Activated naive CD4-positive, alpha-beta T cell treated with anti-CD3 and anti-CD28 coated beads for 36 hours (primary cell): ENCODE results near the gene KRT7. TPM values are rescaled to one million over a fixed set of nuclear protein-coding genes. Genes with fewer than 3 reads are reported as not detected.

Source experiments
- CTCF ChIA-PET: fragments of 350-600 bp; sonication (Branson Sonifier 250); formaldehyde crosslinking; loops from one replicate; lab custom pipeline; 2021; ENCODE audit warnings: antibody characterized with exemption; lab: Charles Lee
- DNase-seq: peaks from one replicate; pipeline ENCODE4 v3.0.0-alpha.2; 2020
- H3K27ac Mint-ChIP-seq: one replicate; pipeline ENCODE4 v1.8.0; 2021; ENCODE audit warnings: mild to moderate bottlenecking, mixed read lengths
- H3K27me3 Mint-ChIP-seq: one replicate; pipeline ENCODE4 v1.8.0; 2021; ENCODE audit warnings: low read depth, mixed read lengths
- H3K36me3 Mint-ChIP-seq: one replicate; pipeline ENCODE4 v1.8.0; 2021; ENCODE audit warnings: low read depth, mixed read lengths
- H3K4me1 Mint-ChIP-seq: one replicate; pipeline ENCODE4 v1.8.0; 2021; ENCODE audit warnings: low read depth, mixed read lengths
- H3K4me3 Mint-ChIP-seq: one replicate; pipeline ENCODE4 v1.8.0; 2021; ENCODE audit warnings: mild to moderate bottlenecking, moderate library complexity, mixed read lengths
- H3K9me3 Mint-ChIP-seq: one replicate; pipeline ENCODE4 v1.8.0; 2021; ENCODE audit warnings: mixed read lengths
- intact Hi-C: fragments of 100-400 bp; cut with micrococcal nuclease; formaldehyde crosslinking; loops from one replicate; pipeline ENCODE4 v1.15.1; 2023
- total RNA-seq, 2 experiments: library from RNA; stranded (reverse); gene quantifications; one replicate each; pipeline ENCODE4 v1.2.3, GENCODE V29; 2021

The KRT7 gene
- 1 to 10 TPM; 1.9 to 3.4 TPM for total RNA-seq

GRCh38 chr12:52232674-52233461 lies at the start of gene KRT7:
Gene KRT7, plus strand, starts transcription at chr12:52233243. Its CDS starts 54 bp downstream, at chr12:52233297.
- Mint-ChIP-seq H3K9me3 (no peaks in the 10 kb centered on the region), H3K36me3 (no peaks in the 10 kb centered on the region), H3K27me3 (peaks cover 40% of the 10 kb centered on the region), H3K4me1 (no peaks in the 10 kb centered on the region), H3K27ac (no peak within 1 kb of the TSS), H3K4me3 (no peak within 1 kb of the TSS)
- CTCF ChIA-PET: no interaction called here
- intact Hi-C loops: no loop called here
- DNase-seq: no peak

DNA sequence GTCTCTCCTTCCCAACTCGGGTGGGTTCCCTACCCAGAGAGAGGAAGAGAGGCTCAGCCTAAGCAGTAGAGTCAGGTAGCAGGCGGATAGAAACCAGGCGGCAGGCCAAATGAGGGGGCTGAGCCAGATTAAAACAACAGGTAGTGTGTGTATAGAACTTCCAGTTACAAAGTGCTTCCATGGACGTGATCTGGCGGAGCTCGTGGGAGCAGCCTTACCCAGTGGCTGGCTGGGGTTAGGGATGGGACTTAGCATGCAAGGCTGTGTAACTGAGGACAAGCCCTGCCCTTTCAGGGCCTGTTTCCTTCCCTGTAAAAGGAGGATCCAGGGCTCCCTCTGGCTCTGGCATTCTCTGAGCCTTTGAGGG lies 49.5 kb upstream of the KRT7 start:
- no peak overlapping the region for H3K27ac Mint-ChIP-seq
- H3K27me3 Mint-ChIP-seq: no peaks in the 10 kb centered on the region
- no peaks in the 10 kb centered on the region for H3K4me1 Mint-ChIP-seq
- no peaks in the 10 kb centered on the region for H3K9me3 Mint-ChIP-seq
- no peak overlapping the region for H3K4me3 Mint-ChIP-seq
- no peaks in the 10 kb centered on the region for H3K36me3 Mint-ChIP-seq
- CTCF ChIA-PET: no interaction called here
- intact Hi-C loops: no loop called here
- DNase-seq: no peak

- H3K27ac Mint-ChIP-seq: no peak overlapping the region
- intact Hi-C loops: no loop called here
- no peaks in the 10 kb centered on the region for H3K9me3 Mint-ChIP-seq
- no peaks in the 10 kb centered on the region for H3K27me3 Mint-ChIP-seq
- H3K4me3 Mint-ChIP-seq: no peak overlapping the region
- CTCF ChIA-PET: no interaction called here
- DNase-seq: no peak
- no peaks in the 10 kb centered on the region for H3K36me3 Mint-ChIP-seq
- no peaks in the 10 kb centered on the region for H3K4me1 Mint-ChIP-seq
Measured at GRCh38 chr12:52183971-52184370, 49.1 kb upstream of the KRT7 start.

DNA sequence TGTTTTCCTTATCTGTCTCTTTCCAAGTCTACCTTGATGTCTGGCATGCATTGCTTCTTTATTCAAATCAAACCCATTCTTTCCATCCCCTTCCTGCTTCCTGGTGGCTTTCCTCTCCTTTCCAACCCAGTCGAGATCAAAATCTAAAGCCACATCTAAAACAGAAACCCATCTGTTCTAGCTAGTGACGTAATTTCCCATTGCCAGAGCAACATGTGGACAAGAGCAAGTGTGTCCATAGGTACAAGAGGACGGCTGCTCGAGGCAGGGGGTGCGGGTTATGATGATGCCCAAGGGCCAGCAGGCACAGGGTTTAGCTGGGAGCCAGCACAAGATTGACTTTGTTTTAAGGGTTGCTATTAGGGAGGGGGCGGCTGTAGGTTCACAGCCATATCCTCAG lies 48.2 kb upstream of the KRT7 start:
- Mint-ChIP-seq H3K4me3 (no peak overlapping the region), H3K27ac (no peak overlapping the region), H3K9me3 (no peaks in the 10 kb centered on the region), H3K27me3 (no peaks in the 10 kb centered on the region), H3K4me1 (no peaks in the 10 kb centered on the region), H3K36me3 (no peaks in the 10 kb centered on the region)
- DNase-seq: no peak
- intact Hi-C loops: no loop called here
- CTCF ChIA-PET: interaction anchor here (0.7 kb wide), 1 partner anchor 94 kb away, joined by 3 read pairs; no protein-coding TSS in a partner anchor

DNA sequence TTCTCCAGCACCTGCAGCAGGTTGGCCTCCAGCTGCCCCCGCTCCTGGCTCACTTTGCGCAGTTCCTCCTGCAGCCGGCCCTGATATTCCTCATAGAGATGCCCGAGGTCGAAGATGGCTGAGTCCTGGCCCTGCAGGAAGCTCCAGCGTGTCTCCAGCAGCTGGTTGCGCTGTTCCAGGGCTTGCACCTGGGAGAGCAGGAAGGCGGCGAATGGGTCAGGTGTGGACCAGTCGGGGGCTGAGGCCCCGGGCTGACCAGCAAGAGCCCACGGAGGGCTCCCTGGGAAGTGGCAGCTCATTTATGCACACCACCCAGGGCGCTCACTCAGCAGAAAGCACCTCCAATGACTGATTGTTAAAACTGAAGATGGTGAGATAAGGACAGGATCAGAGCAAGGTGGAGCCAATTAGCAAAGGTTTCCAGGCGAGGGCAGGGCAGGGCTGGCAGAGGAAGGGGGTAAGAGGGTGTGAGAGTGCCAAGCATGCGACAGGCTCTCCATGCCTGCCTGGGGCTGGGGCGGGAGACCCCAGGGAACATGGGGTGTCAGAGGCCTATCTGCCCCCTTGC lies 47.6 kb upstream of the KRT7 start:
- no peak overlapping the region for H3K27ac Mint-ChIP-seq
- no peak for DNase-seq
- H3K36me3 Mint-ChIP-seq: no peaks in the 10 kb centered on the region
- no peaks in the 10 kb centered on the region for H3K27me3 Mint-ChIP-seq
- H3K4me3 Mint-ChIP-seq: no peak overlapping the region
- CTCF ChIA-PET: interaction anchor here (0.7 kb wide), 1 partner anchor 94 kb away, joined by 3 read pairs; no protein-coding TSS in a partner anchor
- H3K9me3 Mint-ChIP-seq: no peaks in the 10 kb centered on the region
- H3K4me1 Mint-ChIP-seq: no peaks in the 10 kb centered on the region
- intact Hi-C loops: no loop called here

DNA sequence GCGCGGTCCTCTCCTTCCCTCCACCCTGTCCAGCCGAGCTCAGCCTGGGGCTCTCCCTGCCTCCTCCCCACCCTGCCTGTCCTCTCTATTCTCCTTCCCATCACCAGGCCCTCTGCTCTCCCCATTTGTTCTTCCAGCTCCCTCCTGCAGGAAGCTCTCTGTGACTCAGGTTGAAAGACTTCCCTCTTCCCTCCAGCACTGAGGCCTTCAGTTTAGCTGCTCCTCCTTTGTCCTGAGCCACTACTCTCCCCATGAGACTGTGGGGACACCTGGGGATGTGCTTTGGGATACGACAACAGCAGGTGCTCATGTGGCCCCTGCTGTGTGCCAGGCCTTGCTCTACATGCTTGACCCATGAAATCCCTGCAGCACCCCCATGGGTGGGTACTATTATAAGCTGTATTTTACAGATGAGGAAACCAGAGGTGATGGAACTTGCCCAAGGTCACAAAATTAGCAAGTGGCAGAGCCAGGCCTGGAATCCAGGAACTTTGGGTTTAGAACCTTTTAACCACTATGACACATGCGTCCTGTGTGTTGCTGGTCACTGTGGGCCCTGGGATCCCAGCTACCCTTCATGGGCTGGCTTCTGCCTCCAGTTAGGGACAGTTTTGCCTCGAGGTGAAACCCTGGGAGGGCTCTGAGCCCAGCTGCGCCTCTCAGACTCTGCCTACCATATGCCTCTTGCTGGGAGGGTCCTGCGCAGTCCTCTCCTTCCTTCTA lies 46.8 kb upstream of the KRT7 start:
- no peak overlapping the region for H3K27ac Mint-ChIP-seq
- H3K4me3 Mint-ChIP-seq: no peak overlapping the region
- intact Hi-C loops: no loop called here
- no peaks in the 10 kb centered on the region for H3K36me3 Mint-ChIP-seq
- H3K27me3 Mint-ChIP-seq: no peaks in the 10 kb centered on the region
- no peaks in the 10 kb centered on the region for H3K9me3 Mint-ChIP-seq
- no peak for DNase-seq
- H3K4me1 Mint-ChIP-seq: no peaks in the 10 kb centered on the region
- CTCF ChIA-PET: no interaction called here

DNA sequence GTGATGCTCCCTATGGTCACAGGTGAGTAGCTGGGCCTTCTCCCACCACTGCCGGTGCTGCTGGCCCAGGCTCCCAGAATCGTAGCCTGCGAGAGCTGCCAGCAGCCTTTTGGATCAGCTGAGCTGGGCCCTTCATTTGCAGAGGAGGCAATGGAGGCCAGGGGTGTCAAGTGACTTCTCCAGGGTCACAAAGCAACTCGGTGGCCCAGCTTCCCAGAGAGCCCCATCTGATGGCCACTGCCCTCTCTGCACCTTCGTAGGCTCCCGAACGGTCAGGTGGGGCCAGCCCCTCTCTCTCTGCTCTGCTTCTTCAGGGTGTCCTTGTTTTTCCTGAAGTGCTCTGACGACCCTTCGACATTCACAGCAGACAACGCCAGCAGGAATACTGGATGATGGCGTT lies 45.8 kb upstream of the KRT7 start:
- CTCF ChIA-PET: no interaction called here
- Mint-ChIP-seq H3K4me1 (no peaks in the 10 kb centered on the region), H3K4me3 (no peak overlapping the region), H3K27ac (no peak overlapping the region), H3K27me3 (no peaks in the 10 kb centered on the region), H3K9me3 (no peaks in the 10 kb centered on the region), H3K36me3 (no peaks in the 10 kb centered on the region)
- no peak for DNase-seq
- intact Hi-C loops: no loop called here

DNA sequence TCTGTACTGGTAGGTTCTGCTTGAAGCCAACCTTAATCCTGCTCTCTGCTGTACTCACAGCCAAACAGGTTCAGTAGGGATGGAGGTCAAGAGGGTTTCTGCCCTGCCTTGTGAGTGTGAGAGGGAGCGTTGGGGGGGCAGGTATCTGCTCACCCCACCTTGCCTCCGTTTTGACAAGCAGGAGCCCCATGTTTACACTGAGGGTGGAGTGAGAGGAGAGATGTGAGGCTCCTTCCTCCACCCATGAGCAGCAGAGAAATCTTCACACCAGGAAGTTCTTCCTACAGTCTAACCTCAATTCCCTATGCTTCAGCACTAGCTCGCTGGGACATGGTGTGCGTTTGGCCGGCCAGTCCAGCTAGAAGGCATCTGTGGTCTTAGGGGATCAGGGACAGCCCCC lies 45.4 kb upstream of the KRT7 start:
- no peaks in the 10 kb centered on the region for H3K9me3 Mint-ChIP-seq
- H3K27ac Mint-ChIP-seq: no peak overlapping the region
- CTCF ChIA-PET: no interaction called here
- DNase-seq: no peak
- no peaks in the 10 kb centered on the region for H3K36me3 Mint-ChIP-seq
- intact Hi-C loops: no loop called here
- no peak overlapping the region for H3K4me3 Mint-ChIP-seq
- no peaks in the 10 kb centered on the region for H3K27me3 Mint-ChIP-seq
- H3K4me1 Mint-ChIP-seq: no peaks in the 10 kb centered on the region

- H3K9me3 Mint-ChIP-seq: no peaks in the 10 kb centered on the region
- no peaks in the 10 kb centered on the region for H3K27me3 Mint-ChIP-seq
- no peak overlapping the region for H3K27ac Mint-ChIP-seq
- H3K4me3 Mint-ChIP-seq: no peak overlapping the region
- no peak for DNase-seq
- no peaks in the 10 kb centered on the region for H3K36me3 Mint-ChIP-seq
- no peaks in the 10 kb centered on the region for H3K4me1 Mint-ChIP-seq
- CTCF ChIA-PET: interaction anchor here (1.7 kb wide), 1 partner anchor 32 kb away, joined by 6 read pairs; no protein-coding TSS in a partner anchor
- intact Hi-C loops: no loop called here
Measured at GRCh38 chr12:52188658-52189057, 44.4 kb upstream of the KRT7 start.

DNA sequence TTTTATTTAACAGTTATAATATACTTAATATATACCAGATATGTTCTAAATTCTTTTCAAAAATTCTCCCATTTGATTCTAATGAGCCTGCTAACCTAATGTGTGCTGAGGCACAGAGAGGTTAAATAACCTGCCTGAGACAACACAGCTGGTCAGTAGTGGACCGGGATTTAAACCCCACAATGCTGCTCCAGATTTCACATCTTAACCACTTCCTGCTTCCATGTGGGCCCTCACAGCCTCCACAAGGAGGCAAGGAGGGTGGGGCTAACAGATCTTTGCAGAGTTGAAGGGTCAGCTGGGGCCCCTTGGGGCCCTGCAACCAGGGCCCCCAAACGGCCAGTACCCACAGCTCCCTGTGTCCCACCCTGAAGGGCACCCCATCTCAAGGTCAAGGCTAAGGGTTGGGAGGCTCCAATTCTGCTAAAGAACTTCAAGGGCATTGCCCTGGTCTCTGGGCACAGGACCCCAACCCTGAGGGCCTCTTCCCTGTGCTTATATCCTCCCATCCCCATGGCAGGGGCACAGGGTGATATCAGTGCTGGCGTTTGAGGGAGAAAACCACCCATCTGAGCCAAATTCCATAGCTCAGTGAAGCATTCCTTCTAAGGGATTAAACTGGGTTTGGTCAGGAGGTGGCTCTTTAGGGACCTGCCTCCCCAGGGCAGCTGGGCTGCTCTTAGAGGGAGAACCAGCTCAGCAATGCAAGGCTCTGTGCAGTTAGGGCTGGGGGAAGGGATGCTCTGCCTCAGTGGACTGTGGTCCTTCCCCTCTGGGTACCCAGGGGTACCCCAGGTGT lies 43.5 kb upstream of the KRT7 start:
- no peak overlapping the region for H3K4me3 Mint-ChIP-seq
- H3K27ac Mint-ChIP-seq: no peak overlapping the region
- H3K4me1 Mint-ChIP-seq: no peaks in the 10 kb centered on the region
- no peaks in the 10 kb centered on the region for H3K27me3 Mint-ChIP-seq
- CTCF ChIA-PET: interaction anchor here (1.7 kb wide), 1 partner anchor 33 kb away, joined by 6 read pairs; no protein-coding TSS in a partner anchor
- H3K9me3 Mint-ChIP-seq: no peaks in the 10 kb centered on the region
- intact Hi-C loops: no loop called here
- DNase-seq: no peak
- no peaks in the 10 kb centered on the region for H3K36me3 Mint-ChIP-seq

- Mint-ChIP-seq H3K27ac (no peak overlapping the region), H3K4me1 (no peaks in the 10 kb centered on the region), H3K4me3 (no peak overlapping the region), H3K36me3 (no peaks in the 10 kb centered on the region), H3K27me3 (no peaks in the 10 kb centered on the region), H3K9me3 (no peaks in the 10 kb centered on the region)
- CTCF ChIA-PET: interaction anchor here (0.6 to 1.6 kb wide), 2 partner anchors 20 to 87 kb away, joined by 3 read pairs; no protein-coding TSS in a partner anchor
- intact Hi-C loops: no loop called here
- no peak for DNase-seq
Measured at GRCh38 chr12:52190860-52191729, 41.9 kb upstream of the KRT7 start.
